WERI-Rb-1 (cell line): ENCODE measurements around the gene EFR3B.

Experiments used
- DNase-seq: peaks from one replicate; pipeline ENCODE4 v3.0.0-alpha.2; 2020
- H3K27ac ChIP-seq: fragments of 250-450 bp; sonication (Bioruptor Pico); 2 replicates; pipeline ENCODE4 v1.5.1; 2020; ENCODE audit warnings: mild to moderate bottlenecking, moderate library complexity
- H3K27me3 ChIP-seq: fragments of 250-450 bp; sonication (Bioruptor Pico); 2 replicates; pipeline ENCODE4 v1.5.1; 2021; ENCODE audit warnings: mild to moderate bottlenecking, low read depth, moderate library complexity; ENCODE audit not compliant: insufficient read depth, severe bottlenecking
- H3K36me3 ChIP-seq: fragments of 250-450 bp; sonication (Bioruptor Pico); 2 replicates; pipeline ENCODE4 v1.5.1; 2020; ENCODE audit warnings: mild to moderate bottlenecking, moderate library complexity
- H3K4me3 ChIP-seq: 2 replicates; pipeline ENCODE4 v1.5.1; 2011; ENCODE audit warnings: low read depth, mild to moderate bottlenecking, control low read depth, low read length
- H3K9me3 ChIP-seq: fragments of 250-450 bp; sonication (Bioruptor Pico); 2 replicates; pipeline ENCODE4 v1.5.1; 2021; ENCODE audit warnings: mild to moderate bottlenecking, moderate library complexity; ENCODE audit not compliant: severe bottlenecking
- CTCF ChIP-seq: IDR thresholded peaks from 2 replicates; pipeline ENCODE4 v1.5.1; 2011; ENCODE audit warnings: low read depth, mild to moderate bottlenecking, control low read depth, inconsistent platforms, low read length

EFR3B gene

GRCh38 chr2:25187729-25188350 is 146.0 kb downstream of the EFR3B start:
- Histone ChIP-seq H3K4me3 (no peak overlapping the region), H3K27ac (peak overlapping the region; percentile 71), H3K27me3 (no peaks in the 10 kb centered on the region), H3K9me3 (no peaks in the 10 kb centered on the region), H3K36me3 (no peaks in the 10 kb centered on the region)
- peak; percentile 81 for DNase-seq
- TF ChIP-seq CTCF, result no peak

DNA sequence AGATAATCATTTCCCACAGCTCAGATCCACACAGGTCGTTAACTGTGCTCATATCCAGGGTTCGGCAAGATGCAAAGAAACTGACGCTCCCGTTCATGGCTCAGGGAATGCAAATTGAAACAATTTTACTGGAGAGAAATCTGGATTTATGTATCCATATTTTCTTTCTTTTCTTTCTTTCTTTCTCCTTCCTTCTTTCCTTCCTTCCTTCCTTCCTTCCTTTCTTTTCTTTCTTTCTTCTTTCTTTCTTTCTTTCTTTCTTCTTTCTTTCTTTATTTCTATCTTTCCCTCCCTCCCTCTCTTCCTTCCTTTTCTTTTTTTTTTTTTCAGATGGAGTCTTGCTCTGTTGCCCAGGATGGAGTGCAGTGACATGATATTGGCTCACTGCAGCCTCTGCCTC is 146.5 kb downstream of the EFR3B start:
- H3K4me3 ChIP-seq, result no peak overlapping the region
- DNase-seq, result no peak
- no peak for TF ChIP-seq CTCF

GRCh38 chr2:25190536-25190935 is 148.7 kb downstream of the EFR3B start:
- no peaks in the 10 kb centered on the region for H3K27me3 ChIP-seq
- no peaks in the 10 kb centered on the region for H3K36me3 ChIP-seq
- no peaks in the 10 kb centered on the region for H3K9me3 ChIP-seq
- H3K27ac ChIP-seq, result no peak overlapping the region
- TF ChIP-seq CTCF, result no peak
- H3K4me3 ChIP-seq, result no peak overlapping the region
- DNase-seq, result no peak

More for the DNA sequence above, 146.5 kb downstream of the EFR3B start:
- H3K27ac ChIP-seq, result peak overlapping the region; percentile 71
- no peaks in the 10 kb centered on the region for H3K9me3 ChIP-seq
- H3K36me3 ChIP-seq, result no peaks in the 10 kb centered on the region
- H3K27me3 ChIP-seq, result no peaks in the 10 kb centered on the region

GRCh38 chr2:25194576-25195122 is 152.8 kb downstream of the EFR3B start:
- Histone ChIP-seq H3K27ac (no peak overlapping the region), H3K9me3 (no peaks in the 10 kb centered on the region), H3K27me3 (no peaks in the 10 kb centered on the region), H3K4me3 (no peak overlapping the region), H3K36me3 (no peaks in the 10 kb centered on the region)
- DNase-seq, result no peak
- no peak for TF ChIP-seq CTCF

- no peaks in the 10 kb centered on the region for H3K27me3 ChIP-seq
- no peak overlapping the region for H3K4me3 ChIP-seq
- peak; percentile 39 for DNase-seq
- no peak for TF ChIP-seq CTCF
- no peak overlapping the region for H3K27ac ChIP-seq
- no peaks in the 10 kb centered on the region for H3K36me3 ChIP-seq
- no peaks in the 10 kb centered on the region for H3K9me3 ChIP-seq
These were observed 155.7 kb downstream of the EFR3B start for GRCh38 chr2:25197336-25198208.
